ENCODE data around the gene CLASRP.

The CLASRP gene

DNA sequence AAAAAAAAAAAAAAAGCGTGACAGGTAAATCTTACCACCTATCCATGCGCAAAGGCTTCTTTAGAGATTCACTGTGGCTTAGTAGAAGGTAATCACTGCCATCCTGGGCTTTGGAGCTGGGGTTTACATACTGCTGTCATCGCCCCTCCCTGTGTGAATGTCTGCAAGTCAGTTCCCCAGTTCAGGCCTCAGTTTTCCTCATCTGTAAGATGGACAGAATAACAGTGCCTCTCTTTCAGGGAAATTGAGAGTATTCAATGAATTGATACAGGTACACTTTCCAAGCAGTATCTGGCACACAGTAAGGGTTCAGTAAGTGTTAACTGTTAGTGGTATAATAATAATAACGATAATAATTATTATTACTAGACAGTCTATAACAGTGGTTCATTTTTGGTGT, 35.4 kb upstream of the CLASRP start:
- H3K9ac ChIP-seq (ENCODE audit: low read length): no peak overlapping the region
- no peak for TF ChIP-seq EZH2phosphoT487 (conservative IDR thresholded peaks at IDR 0.05; ENCODE audit: low read length)
- TF ChIP-seq, protein P1, sequence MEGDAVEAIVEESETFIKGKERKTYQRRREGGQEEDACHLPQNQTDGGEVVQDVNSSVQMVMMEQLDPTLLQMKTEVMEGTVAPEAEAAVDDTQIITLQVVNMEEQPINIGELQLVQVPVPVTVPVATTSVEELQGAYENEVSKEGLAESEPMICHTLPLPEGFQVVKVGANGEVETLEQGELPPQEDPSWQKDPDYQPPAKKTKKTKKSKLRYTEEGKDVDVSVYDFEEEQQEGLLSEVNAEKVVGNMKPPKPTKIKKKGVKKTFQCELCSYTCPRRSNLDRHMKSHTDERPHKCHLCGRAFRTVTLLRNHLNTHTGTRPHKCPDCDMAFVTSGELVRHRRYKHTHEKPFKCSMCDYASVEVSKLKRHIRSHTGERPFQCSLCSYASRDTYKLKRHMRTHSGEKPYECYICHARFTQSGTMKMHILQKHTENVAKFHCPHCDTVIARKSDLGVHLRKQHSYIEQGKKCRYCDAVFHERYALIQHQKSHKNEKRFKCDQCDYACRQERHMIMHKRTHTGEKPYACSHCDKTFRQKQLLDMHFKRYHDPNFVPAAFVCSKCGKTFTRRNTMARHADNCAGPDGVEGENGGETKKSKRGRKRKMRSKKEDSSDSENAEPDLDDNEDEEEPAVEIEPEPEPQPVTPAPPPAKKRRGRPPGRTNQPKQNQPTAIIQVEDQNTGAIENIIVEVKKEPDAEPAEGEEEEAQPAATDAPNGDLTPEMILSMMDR (IDR thresholded peaks at IDR 0.05; ENCODE audit: insufficient read depth, low read length, poor library complexity, severe bottlenecking): no peak
- H4K20me1 ChIP-seq (ENCODE audit: low read depth, low read length): no peaks in the 10 kb centered on the region
- H3K4me3 ChIP-seq (ENCODE audit: insufficient read depth, low read length, poor library complexity, severe bottlenecking): no peak overlapping the region
- peaks cover 11% of the 10 kb centered on the region for H3K36me3 ChIP-seq (ENCODE audit: low read length)
- no peak overlapping the region for H3K27ac ChIP-seq (ENCODE audit: low read depth, low read length)
- no peak overlapping the region for H3K4me2 ChIP-seq (ENCODE audit: low read depth, low read length, poor library complexity, severe bottlenecking)
- no peaks in the 10 kb centered on the region for H3K9me3 ChIP-seq (ENCODE audit: insufficient read depth, low read length)
- H3F3A ChIP-seq (ENCODE audit: insufficient read depth): peaks cover 23% of the 10 kb centered on the region
- H3K9me2 ChIP-seq (replicated peaks; ENCODE audit: insufficient read depth, low read length): no peaks in the 10 kb centered on the region
- H3K79me2 ChIP-seq (ENCODE audit: insufficient read depth, low read length): peaks cover 28% of the 10 kb centered on the region
- H3K27me3 ChIP-seq (ENCODE audit: low read length): no peaks in the 10 kb centered on the region
- no peak overlapping the region for H2AFZ ChIP-seq (ENCODE audit: low read depth, low read length, severe bottlenecking)

- Histone ChIP-seq H4K20me1 (ENCODE audit: low read depth, low read length) (no peaks in the 10 kb centered on the region), H3K36me3 (ENCODE audit: low read length) (peaks cover 15% of the 10 kb centered on the region), H3K4me3 (ENCODE audit: insufficient read depth, low read length, poor library complexity, severe bottlenecking) (no peak overlapping the region), H3K9me2 (replicated peaks; ENCODE audit: insufficient read depth, low read length) (no peaks in the 10 kb centered on the region), H3K9ac (ENCODE audit: low read length) (no peak overlapping the region), H2AFZ (ENCODE audit: low read depth, low read length, severe bottlenecking) (no peak overlapping the region), H3K27me3 (ENCODE audit: low read length) (no peaks in the 10 kb centered on the region), H3K9me3 (ENCODE audit: insufficient read depth, low read length) (no peaks in the 10 kb centered on the region), H3K79me2 (ENCODE audit: insufficient read depth, low read length) (peaks cover 28% of the 10 kb centered on the region), H3F3A (ENCODE audit: insufficient read depth) (peaks cover 6% of the 10 kb centered on the region), H3K4me2 (ENCODE audit: low read depth, low read length, poor library complexity, severe bottlenecking) (no peak overlapping the region), H3K27ac (ENCODE audit: low read depth, low read length) (no peak overlapping the region)
- TF ChIP-seq, protein P1 (IDR thresholded peaks at IDR 0.05; ENCODE audit: insufficient read depth, low read length, poor library complexity, severe bottlenecking): no peak
- TF ChIP-seq EZH2phosphoT487 (conservative IDR thresholded peaks at IDR 0.05; ENCODE audit: low read length): no peak
Observed at GRCh38 chr19:45005787-45006186, 33.1 kb upstream of the CLASRP start.

DNA sequence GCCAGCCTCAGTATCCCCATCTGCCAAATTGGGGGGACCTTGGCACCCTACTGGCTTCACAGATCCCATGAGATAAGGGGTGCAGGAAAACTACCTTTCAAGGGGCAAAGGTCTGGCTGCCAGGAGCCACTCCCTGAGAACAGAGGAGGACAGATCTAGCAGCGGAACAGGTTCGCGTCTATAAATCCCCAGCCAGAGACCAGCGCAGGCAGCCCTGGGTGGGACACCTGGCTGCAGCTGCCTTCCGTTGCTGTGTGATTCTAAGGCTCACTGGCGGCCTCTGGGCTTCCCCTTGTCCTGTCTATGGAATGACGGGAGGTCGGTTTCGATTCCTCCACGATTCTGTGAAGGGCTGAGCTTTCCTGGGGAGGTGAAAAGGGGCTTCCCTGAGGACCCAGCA, 30.3 kb upstream of the CLASRP start:
- Histone ChIP-seq H3K27ac (ENCODE audit: low read depth, low read length) (no peak overlapping the region), H3K9ac (ENCODE audit: low read length) (no peak overlapping the region), H2AFZ (ENCODE audit: low read depth, low read length, severe bottlenecking) (no peak overlapping the region), H3K9me2 (replicated peaks; ENCODE audit: insufficient read depth, low read length) (no peaks in the 10 kb centered on the region), H3F3A (ENCODE audit: insufficient read depth) (peaks cover 14% of the 10 kb centered on the region), H3K27me3 (ENCODE audit: low read length) (no peaks in the 10 kb centered on the region), H3K36me3 (ENCODE audit: low read length) (peaks cover 15% of the 10 kb centered on the region), H3K4me2 (ENCODE audit: low read depth, low read length, poor library complexity, severe bottlenecking) (no peak overlapping the region), H3K79me2 (ENCODE audit: insufficient read depth, low read length) (peaks cover 16% of the 10 kb centered on the region), H3K4me3 (ENCODE audit: insufficient read depth, low read length, poor library complexity, severe bottlenecking) (no peak overlapping the region), H4K20me1 (ENCODE audit: low read depth, low read length) (no peaks in the 10 kb centered on the region), H3K9me3 (ENCODE audit: insufficient read depth, low read length) (no peaks in the 10 kb centered on the region)
- no peak for TF ChIP-seq EZH2phosphoT487 (conservative IDR thresholded peaks at IDR 0.05; ENCODE audit: low read length)
- TF ChIP-seq, protein P1 (IDR thresholded peaks at IDR 0.05; ENCODE audit: insufficient read depth, low read length, poor library complexity, severe bottlenecking): no peak

All from SU-DHL-6 (cell line).